H1 (cell line): ENCODE data around the gene MYPN. TPM values are rescaled to one million over a fixed set of nuclear protein-coding genes. Genes with fewer than 3 reads are reported as not detected.

Experiments
- CHD7 ChIP-seq: fragments of 300-600 bp; sonication (generic); IDR thresholded peaks from 2 replicates; pipeline ENCODE4 v1.7.1; 2012; ENCODE audit warnings: low read length, moderate library complexity, mild to moderate bottlenecking, inconsistent platforms; ENCODE audit not compliant: insufficient replicate concordance
- MAX ChIP-seq: IDR thresholded peaks from 2 replicates; pipeline ENCODE4 v1.6.1; 2012; ENCODE audit warnings: inconsistent platforms
- RNF2 ChIP-seq: fragments of 200-900, 300-1000 bp; sonication (generic); IDR thresholded peaks from 2 replicates; pipeline ENCODE4 v1.7.1; 2016; ENCODE audit warnings: borderline replicate concordance, low read depth, mild to moderate bottlenecking, antibody characterized with exemption, low read length; ENCODE audit not compliant: poor library complexity, severe bottlenecking; ENCODE audit errors: missing control alignments
- SIX5 ChIP-seq: IDR thresholded peaks from 2 replicates; pipeline ENCODE4 v1.6.1; 2011; ENCODE audit warnings: mild to moderate bottlenecking, low read depth, low read length
- TEAD4 ChIP-seq: IDR thresholded peaks from 2 replicates; pipeline ENCODE4 v1.6.1; 2012; ENCODE audit warnings: low read depth, low read length, inconsistent platforms, mixed read lengths
- polyA plus RNA-seq, 7 experiments: library from polyadenylated mRNA; depleted of rRNA in 3 of 7; stranded (reverse) in 5 of 7; unstranded in 2 of 7; fragments of >200 nt in 5 of 7; fragments of 200-250 nt in 2 of 7; gene quantifications; 1 replicate in 5 of 7; 2 replicates in 1 of 7; 4 replicates in 1 of 7; pipeline versions ENCODE4 v1.2.1 to v1.2.3, GENCODE V29; 2011 to 2013; ENCODE audit warnings: missing spikeins in 2 of 7, mixed read lengths in 2 of 7
- total RNA-seq: library from RNA; stranded (reverse); fragmentation: NEBNext Ultra II Directional; extraction: Animal tissue kit (Norgen Biotek cat#: 25700); gene quantifications from 2 replicates; pipeline ENCODE4 v1.2.1, GENCODE V29; 2021

Gene MYPN
- total and polyA plus RNA-seq, 2 of the 8 experiments (the other 6 are each of a cell fraction or from before 2014, with no cell fraction given): not detected

- no peak for TF ChIP-seq MAX
- TF ChIP-seq SIX5: no peak
- TF ChIP-seq RNF2: no peak
- no peak for TF ChIP-seq TEAD4
- TF ChIP-seq CHD7: no peak
- TF ChIP-seq, all 59 proteins: peak for 0
Measured at GRCh38 chr10:68109331-68109730, at the start of gene MYPN (continued).
